Islet of Langerhans (tissue), 1 donor: ENCODE data around the gene KCTD2.
"Not testable (repeated sequence)": the region's sequence is repeated elsewhere in the genome, so short reads cannot be mapped to it uniquely, and the experiment has no call there.

Experiments used
- FAIRE-seq: peaks from one replicate; lab custom pipeline; 2011; peaks lifted over from hg19 to GRCh38; lab: Jason Lieb, UNC

KCTD2 gene, protein sequence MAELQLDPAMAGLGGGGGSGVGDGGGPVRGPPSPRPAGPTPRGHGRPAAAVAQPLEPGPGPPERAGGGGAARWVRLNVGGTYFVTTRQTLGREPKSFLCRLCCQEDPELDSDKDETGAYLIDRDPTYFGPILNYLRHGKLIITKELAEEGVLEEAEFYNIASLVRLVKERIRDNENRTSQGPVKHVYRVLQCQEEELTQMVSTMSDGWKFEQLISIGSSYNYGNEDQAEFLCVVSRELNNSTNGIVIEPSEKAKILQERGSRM

DNA sequence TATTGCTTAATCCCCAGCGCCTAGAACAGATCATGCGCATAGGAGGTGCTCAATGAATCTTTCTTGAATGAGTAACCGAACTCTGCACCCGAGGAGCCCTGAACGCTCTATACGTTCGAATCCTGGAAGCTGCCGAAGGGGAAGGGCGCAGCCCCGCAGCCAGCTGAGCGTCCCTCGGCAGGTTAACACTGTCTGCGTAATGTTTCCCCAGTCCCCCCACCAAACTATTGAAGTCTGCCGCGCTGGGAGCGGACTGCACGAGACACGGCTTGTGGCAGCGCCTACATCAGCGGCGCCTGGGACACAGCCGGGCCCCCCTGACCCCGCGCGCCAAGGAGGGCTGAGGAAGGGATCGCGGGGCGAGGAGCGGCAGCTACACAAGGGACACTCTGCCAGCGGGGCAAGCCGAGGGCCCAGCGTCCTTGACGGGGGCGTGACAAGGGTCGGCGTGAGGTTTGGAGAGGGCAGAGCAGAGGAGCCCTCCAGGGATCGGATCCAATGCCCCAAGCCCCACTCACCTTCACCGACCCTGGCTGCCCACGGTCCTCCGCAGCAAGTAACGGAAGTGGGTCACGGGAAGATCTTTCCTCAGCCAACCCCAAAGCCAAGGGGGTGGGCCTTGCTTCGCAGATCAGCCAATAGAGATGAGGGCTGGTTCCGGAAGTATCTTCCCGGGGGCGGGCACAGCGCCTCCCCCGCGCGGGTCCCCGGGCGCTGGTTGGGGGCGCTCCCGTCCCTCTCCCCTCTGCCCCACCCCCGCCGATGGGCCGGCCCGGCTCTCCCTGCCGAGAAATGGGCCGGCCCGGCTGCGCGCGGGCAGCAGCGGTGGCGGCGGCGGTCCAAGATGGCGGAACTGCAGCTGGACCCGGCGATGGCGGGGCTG, at the start of gene KCTD2, which contains the start of gene ATP5PD:
Gene KCTD2, plus strand, starts transcription at position 819 of the 883 bp plus-strand sequence. Its CDS starts 26 bp downstream, at position 845.
Gene ATP5PD, minus strand, starts transcription at position 563 of the 883 bp plus-strand sequence. CDS start 4,319 bp downstream, outside the sequence.
- FAIRE-seq: peak; percentile 21

DNA sequence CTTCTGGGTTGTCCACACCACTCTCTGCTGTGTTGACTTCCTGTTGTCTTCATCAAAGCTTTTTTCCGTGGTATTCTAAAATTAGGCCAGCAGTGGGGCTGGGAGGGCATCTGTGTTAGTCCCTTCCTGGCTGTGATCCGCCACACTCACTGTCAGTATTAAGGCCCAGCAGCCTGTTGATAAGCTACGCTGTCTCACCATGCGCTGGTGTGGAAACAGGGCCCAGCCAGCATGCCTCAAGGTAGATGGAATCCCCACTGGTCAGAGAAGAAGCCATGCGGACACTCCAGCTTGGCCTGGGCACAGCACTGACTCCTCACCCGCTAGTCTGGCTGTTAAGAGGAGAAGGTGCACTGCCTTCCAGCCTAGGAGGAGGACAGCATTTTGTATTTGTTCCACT, 48.2 kb upstream of the KCTD2 start:
- no peak for FAIRE-seq

DNA sequence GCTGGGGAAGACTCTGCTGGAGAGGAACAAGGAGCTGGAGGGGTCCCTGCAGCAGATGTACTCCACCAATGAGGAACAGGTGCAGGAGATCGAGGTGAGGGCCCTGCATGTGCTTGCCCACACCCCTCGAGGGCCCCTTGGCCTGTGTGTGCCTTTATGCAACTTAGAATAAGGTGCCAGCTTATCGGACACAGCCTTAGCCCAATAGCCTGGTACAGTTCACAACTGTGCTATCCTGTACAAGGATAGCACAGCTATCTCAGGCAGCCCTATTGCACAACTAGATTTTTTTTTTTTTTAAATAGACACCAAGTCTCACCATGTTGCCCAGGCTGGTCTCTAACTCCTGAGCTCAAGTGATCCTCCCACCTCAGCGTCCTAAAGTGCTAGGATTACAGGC, 47.5 kb upstream of the KCTD2 start:
- FAIRE-seq: no peak

DNA sequence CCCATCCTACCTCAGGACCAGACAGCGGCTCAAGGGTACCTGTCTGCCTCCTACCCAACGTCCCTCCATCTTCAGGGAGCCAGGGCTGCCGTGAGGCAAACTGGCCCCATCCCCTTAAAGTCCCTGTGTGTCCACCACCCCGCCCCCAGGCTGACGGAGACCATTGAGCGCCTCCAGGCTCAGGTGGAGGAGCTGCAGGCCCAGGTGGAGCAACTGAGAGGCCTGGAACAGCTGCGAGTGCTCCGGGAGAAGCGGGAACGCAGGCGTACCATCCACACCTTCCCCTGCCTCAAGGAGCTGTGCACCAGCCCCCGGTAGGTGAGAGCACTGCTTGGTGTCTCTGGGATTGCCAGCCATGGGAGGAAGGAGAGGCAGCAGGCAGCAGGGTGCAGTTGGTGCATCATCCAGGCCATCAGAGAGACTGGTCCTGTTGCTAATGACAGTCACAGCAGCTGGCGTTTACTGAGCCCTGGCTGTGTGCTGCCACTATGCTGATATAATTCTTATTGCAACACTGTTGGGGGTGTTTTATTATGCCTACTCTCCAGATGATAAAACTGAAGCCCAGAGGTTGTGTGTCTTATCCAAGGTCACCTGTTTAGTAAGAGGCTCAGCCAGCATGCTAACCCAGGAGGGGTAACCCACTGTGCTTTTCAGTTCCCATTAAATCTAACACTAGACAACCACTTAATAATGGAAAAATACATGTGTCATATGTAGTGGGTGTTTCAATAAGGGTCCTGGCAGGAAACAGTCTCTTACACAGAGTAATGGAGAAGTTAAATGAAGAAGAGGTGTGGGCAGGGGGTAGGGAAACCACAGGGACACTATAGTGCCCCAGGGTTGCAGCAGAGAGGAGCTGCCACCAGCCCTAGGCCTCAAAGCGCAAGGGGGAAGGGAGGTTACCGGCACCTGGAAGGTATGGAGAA, 44.8 kb upstream of the KCTD2 start:
- FAIRE-seq: no peak

DNA sequence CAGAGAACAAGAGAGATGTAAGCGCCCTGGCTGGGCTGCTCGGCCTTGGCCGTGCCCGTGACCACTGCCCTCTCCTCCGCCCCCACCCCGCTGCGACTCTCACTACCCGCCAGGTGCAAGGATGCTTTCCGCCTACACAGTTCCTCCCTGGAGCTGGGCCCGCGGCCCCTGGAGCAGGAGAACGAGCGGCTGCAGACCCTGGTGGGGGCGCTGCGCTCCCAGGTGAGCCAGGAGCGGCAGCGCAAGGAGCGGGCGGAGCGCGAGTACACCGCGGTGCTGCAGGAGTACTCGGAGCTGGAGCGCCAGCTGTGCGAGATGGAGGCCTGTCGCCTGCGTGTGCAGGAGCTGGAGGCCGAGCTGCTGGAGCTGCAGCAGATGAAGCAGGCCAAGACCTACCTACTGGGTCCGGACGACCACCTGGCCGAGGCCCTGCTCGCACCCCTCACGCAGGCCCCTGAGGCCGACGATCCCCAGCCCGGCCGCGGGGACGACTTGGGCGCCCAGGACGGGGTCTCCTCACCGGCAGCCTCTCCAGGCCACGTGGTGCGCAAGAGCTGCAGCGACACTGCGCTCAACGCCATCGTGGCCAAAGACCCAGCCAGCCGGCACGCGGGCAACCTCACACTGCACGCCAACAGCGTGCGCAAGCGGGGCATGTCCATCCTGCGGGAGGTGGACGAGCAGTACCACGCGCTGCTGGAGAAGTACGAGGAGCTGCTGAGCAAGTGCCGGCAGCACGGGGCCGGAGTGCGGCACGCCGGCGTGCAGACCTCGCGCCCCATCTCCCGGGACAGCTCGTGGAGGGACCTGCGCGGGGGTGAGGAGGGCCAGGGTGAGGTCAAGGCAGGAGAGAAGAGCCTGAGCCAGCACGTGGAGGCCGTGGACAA, 43.7 kb upstream of the KCTD2 start:
- no peak for FAIRE-seq

DNA sequence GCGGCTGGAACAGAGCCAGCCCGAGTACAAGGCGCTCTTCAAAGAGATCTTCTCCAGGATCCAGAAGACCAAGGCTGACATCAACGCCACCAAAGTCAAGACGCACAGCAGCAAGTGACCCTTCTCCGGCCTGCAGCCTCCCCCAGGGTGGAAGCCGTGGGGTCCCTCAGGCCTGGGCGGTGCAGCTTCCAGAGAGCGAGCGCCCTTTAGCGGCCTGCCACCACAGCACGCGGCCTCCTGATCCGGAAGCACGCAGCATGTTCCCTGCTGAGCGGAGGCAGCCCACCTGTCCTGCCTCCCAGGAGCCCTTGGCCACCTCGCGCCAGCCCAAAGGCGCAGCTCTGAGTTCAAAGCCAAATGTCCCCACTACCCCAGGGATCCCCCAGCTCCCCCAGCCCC, 43.1 kb upstream of the KCTD2 start:
- FAIRE-seq: no peak

DNA sequence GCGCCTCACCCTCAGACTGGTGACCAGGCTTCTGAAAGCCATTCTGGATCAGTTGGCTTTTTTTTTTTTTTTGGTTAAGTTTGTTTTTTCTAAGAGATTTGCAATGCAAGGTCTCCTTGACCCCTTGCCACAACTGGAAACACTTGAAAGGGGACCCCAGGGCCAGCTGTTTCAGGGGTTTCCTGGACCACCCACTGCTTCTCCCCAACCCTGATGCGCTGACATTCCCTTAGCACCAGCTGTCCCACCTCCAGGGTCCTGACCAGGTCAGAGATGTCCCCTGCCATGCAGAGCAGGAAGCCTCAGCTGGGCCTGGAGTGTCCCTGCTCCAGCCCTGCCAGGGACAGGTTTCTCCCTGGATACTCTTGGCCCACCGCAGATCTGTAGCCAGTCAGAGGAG, 42.7 kb upstream of the KCTD2 start:
- FAIRE-seq: no peak

DNA sequence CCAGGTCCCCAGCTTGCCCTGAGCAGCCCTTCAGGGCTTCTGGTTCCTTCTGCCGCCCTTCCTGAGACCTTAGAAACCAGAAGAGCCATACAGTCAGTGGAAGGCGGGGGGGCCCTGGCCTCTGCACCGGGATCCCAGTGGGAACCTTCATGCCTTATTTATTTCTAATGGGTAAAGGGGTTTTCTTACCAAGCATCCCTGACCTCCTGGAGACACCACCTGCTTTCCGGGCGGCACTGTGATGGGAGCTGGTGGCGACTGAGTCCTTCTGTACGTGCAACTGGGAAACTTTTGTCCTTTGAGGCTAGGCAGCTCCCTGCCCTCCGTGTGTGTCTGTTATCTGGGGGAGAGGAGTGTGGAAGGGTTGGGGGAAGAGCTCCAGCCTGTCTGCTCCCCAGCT, 41.7 kb upstream of the KCTD2 start:
- no peak for FAIRE-seq

DNA sequence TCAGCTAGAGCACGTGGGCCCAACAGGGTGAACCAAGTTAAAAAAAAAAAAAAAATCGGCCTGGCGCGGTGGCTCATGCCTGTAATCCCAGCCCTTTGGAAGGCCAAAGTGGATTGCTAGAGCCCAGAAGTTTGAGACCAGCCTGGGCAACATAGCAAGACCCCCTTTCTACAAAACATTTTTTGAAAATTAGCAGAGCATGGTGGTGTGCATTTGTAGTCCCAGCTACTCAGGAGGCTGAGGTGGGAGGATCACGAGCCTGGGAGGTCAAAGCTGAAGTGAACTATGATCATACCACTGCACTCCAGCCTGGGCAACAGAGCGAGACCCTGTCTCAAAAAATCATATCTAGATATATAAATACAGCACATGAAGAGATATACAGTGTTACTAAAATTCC, 40.9 kb upstream of the KCTD2 start:
- not testable (repeated sequence) for FAIRE-seq

DNA sequence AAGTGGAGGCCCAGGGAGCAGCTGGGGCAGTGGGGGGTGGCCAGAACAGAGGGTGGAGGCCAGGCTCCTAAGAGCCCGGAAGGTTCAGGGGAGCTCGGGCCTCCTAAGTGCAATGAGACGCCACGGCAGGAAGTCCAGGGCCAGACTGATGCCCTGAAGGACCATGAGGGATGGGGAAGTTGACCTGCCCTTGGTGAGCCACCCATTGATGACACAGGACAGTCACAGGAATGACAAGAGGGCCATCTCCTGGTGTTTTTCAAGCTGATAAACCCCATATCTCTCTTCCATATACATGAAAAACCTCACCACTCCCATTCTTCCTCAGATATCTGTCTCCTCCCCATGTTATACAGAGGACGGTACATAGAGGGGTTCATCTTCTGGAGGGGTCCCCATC, 40.4 kb upstream of the KCTD2 start:
- no peak for FAIRE-seq

DNA sequence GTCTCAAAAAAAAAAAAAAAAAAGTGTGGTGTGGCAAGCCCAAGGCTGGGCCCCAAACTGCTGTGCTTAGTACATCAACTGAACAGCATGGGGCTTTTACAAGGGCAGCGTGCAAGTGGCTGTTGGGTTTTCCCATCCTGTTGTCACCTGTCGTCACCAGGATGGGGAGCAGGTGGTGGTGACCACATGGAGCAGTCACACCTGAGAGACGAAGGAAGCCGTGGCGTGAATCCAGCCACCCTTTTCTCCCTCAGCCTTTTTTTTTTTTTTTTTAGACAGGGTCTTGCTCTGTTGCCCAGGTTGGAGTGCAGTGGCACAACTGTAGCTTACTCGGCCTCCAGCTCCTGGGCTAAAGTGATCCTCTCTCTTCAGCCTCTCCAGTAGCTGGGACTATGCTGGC, 38.7 kb upstream of the KCTD2 start:
- no peak for FAIRE-seq

DNA sequence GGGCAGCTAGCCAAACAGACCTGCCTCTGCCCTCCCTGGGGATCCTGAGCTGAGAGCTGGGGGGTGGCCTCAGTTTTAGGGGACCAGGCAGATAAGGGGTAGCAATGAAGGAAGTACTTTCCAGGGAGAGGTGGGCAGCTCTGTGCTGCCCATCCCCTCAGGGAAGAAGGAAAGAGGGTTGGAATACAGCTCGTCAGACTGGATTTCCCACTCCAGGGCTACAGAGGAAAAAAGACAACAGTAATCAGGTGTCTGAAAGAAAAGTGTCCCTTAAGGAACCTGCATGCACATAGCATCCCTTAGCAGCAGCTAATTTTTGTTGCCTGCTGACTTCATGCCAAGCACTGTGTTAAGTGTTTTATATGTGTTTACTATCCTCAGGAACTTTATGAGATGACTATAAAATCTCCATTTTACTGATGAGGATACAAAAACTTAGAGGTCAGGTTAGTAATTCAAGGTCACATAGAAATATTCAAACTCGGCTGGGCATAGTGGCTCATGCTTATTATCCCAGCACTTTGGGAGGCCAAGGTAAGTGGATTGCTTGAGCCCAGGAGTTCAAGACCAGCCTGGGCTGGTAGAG, 37.8 kb upstream of the KCTD2 start:
- no peak for FAIRE-seq

DNA sequence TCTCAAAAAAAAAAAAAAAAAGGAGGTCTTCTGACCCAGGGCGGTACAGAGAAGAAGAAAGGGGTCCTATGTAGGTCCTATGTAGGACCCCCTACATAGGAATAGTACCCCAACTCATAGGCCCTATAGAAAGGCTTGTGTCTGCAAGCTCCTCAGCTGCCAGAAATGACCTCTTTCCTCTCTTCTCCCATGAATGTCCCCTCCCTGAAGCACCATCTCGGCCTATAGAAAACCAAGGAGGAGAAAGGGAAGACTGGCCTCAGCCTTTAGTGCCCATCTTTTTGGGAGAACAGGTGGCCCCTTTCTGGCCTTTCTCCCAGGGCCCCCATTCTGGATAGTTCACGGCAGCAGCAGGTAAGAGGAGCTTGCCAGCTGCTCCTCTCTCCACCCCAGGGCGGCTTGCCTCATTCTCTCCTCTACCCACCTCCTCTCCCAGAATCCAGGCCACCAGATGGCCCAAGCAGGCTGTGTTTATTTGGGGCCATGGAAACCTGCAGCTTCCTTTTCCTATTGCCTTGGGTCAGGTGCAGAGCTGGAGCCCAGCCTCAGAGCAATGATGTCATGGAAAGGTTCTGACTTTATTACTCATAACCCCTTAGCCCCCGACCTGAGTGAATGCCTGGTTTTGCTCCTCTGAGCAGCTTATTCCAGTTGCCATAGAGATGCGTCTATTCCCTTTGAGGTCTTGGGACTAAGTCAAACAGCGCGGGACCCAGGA, 36.2 kb upstream of the KCTD2 start:
- no peak for FAIRE-seq

DNA sequence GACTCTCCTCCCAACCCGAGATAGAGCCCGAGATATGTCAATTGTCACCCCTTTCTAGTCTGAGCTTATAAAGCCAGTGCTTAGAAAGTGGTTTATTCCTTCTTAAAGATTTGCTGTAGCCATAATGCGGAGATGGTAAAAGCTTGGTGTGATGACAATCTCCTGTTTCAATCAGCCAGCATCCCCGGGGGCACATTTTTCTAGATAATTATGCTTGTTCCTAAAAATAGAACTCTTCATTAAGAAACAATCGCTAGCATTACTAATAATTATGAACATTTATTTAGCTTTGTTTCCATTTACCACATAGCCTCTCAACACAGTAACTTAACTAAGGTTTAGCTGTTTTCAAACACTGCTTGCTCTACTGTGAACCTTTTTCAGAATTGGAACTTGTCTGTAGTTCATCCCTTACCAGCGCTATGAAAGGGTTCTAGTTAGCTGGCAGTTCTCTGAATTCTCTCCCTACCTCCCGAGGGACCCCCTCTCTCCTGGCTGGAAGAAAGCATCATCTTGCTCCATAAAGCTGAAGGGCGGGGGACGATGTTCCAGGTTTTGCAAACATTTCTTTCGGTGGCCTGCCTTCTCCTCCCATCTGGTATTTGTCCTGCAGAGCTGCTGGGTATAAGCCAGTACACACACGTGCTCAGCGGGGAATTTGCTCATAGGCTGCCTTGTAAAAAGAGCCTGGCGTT, 35.5 kb upstream of the KCTD2 start:
- no peak for FAIRE-seq

DNA sequence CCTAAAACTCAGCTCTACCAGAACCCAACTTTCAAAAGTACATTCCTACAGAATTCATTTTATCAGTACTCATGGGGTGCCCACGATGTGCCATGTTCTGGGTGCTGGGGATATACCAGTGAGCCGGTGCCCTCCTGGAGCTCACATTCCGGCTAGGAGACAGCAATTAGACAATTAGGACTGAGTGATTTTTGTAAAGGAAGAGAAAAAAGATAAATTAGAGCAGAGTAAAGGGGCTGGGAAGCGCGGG, 35.0 kb upstream of the KCTD2 start:
- FAIRE-seq: no peak

DNA sequence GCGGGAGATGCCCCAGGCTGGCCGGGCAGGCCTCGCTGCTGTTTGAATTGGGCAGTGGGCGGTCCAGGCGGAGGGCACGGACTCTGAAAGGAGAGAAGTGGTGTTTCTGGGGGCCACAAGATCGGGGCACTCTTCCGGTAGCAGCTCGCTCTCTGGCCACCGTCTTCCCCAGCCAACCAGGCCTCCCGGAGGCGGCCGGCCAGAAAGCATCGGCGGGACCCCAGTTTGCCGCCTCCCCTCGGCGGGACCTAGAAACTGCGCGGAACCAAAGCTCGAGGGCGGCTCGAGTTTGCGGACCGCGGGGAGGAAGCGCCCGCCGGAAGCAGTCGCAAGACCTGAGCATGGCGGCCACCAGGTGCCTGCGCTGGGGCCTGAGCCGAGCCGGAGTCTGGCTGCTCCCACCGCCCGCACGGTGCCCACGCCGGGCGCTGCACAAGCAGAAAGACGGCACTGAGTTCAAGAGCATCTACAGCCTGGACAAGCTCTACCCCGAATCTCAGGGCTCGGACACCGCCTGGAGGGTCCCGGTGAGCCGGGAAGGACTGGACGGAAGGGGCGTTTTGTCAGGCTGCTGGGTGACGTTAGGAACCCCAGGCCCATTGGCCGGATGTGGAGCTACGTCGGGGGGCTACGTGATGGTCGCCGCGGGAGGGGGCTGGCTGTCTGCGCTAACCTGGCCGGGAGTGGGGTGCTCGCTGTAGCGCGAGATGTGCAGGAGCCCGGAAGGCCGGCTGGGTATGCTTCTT, 34.5 kb upstream of the KCTD2 start, which contains the start of gene MRPL58:
Gene MRPL58, plus strand, starts transcription at position 325 of the 746 bp plus-strand sequence. Its CDS starts 17 bp downstream, at position 342.
- no peak for FAIRE-seq

DNA sequence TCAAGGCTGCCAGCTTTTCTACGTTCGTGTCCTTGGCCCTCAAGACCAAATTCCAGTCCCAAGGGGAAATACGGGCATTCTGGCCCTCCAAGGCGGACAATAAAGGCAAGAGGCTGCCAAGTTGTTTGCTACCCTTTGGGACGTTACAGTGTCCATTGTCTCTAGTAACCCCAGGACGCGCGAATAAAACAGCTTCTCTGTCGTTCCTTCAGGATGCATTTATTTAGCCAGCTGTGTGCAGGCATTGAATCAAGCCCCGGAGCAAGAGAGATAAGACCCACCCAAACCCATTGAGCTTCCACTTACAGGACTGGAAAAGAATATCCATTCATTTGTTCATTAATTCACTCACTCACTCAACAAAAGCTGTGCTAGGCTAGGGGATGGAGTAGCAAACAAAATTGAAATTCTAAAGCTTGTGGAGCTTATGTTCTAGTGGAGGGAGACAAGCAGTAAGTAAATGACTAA, 33.9 kb upstream of the KCTD2 start:
- no peak for FAIRE-seq

DNA sequence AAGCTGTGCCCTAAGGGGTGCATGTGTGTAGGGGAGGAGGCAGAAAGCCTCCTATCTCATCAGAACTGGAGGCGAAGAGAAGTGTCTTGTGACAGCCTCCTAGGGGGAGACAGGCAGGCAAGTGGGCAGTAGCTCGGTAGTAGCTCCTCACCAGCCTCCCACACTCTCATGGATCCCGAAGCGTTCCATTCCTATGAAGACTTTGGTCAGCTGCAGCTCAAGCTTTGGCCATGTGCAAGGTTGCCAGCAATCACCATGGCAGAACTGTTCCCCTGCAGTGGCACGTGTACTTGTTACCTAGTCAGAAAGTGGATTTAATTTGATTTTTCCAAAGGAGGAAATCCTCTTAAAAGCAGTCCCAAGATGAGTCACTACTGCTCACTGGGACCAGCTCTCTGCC, 27.9 kb upstream of the KCTD2 start:
- FAIRE-seq: no peak

DNA sequence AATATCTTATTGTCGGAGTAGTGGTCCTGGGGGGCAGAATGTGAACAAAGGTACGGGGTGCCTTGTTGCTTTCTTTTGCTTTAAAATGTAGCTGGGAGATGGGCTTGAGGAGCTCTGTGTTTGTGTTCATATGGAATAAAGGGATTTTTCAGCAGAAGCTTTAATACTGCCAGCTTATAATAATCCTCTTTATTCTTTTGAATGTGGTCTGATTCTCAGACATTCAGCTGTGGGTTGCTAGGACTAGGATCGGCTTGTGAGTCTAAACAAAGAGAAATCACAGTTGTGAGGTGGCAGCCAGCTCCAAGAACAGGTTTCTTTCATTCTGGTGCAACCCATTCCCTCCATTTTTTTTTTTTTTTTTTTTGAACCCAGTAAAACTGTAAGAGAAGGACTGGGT, 27.3 kb upstream of the KCTD2 start:
- FAIRE-seq: no peak
